ENCODE measurements around the gene BPI.

- TF ChIP-seq CTCF (IDR thresholded peaks at IDR 0.05) (no peak), ZFX (IDR thresholded peaks at IDR 0.05; ENCODE audit: borderline replicate concordance) (no peak)
Measured at GRCh38 chr20:38325905-38326304, 21.9 kb downstream of the BPI start.

All from 22Rv1 (cell line).